Measurements from ENCODE around the gene GJD2. TPM values are rescaled to one million over a fixed set of nuclear protein-coding genes. Genes with fewer than 3 reads are reported as not detected.
A peak's percentile ranks its signal among the peaks of the same experiment; 100 is the strongest.

GJD2 gene
- polyA plus RNA-seq, 3 donors, result not detected

DNA sequence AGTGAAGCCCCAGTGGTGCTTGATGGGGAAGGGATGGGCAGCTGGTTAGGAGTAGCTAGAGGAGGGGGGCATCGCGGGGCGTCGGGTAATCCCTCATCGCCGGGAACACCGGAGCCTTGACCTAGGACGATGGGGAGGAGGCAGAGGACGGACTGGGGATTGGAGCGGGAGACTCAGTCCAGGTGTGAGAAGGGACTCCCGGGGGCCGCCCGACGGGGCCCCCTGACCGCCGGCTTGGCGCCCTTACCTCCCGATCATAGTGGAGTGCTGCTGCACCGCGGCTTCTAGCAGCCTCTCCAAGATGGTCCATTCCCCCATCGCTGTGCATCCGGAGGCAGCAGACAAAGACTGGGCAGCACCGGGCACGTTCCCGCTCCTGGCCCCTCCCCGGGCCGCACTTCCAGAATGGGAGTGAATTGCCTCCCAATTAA is 612 bp downstream of the GJD2 start:
- TF ChIP-seq, protein P1, sequence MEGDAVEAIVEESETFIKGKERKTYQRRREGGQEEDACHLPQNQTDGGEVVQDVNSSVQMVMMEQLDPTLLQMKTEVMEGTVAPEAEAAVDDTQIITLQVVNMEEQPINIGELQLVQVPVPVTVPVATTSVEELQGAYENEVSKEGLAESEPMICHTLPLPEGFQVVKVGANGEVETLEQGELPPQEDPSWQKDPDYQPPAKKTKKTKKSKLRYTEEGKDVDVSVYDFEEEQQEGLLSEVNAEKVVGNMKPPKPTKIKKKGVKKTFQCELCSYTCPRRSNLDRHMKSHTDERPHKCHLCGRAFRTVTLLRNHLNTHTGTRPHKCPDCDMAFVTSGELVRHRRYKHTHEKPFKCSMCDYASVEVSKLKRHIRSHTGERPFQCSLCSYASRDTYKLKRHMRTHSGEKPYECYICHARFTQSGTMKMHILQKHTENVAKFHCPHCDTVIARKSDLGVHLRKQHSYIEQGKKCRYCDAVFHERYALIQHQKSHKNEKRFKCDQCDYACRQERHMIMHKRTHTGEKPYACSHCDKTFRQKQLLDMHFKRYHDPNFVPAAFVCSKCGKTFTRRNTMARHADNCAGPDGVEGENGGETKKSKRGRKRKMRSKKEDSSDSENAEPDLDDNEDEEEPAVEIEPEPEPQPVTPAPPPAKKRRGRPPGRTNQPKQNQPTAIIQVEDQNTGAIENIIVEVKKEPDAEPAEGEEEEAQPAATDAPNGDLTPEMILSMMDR (IDR thresholded peaks at IDR 0.05), result no peak
- no peaks in the 10 kb centered on the region for H4K20me1 ChIP-seq (ENCODE audit: insufficient read depth, low read length)
- H2AFZ ChIP-seq (ENCODE audit: insufficient read depth, low read depth, low read length, poor library complexity, severe bottlenecking), result no peak overlapping the region
- Mint-ChIP-seq H3K27me3 (ENCODE audit: low read depth in 3 of 3) (peaks cover 47 to 68% (median 49%) of the 10 kb centered on the region in 3 donors), H3K36me3 (no peaks in the 10 kb centered on the region), H3K4me3 (peak overlapping the region in 1 of 2 donors; percentile 82), H3K27ac (no peak overlapping the region), H3K9me3 (peaks cover 0 to 14% (median 5%) of the 10 kb centered on the region in 7 donors), H3K4me1 (no peaks in the 10 kb centered on the region)
- H3K9ac ChIP-seq (ENCODE audit: insufficient read depth, low read length, poor library complexity, severe bottlenecking), result no peak overlapping the region
- no peaks in the 10 kb centered on the region for H3K79me2 ChIP-seq (ENCODE audit: insufficient read depth, low read length)
- WGBS (ENCODE audit: insufficient coverage), result 7% methylated on average over 22 of the region's 27 CpGs
- H3K36me3 ChIP-seq (replicated peaks in 1 of 2; ENCODE audit: control insufficient read depth in 1 of 2, insufficient read depth in 2 of 2, low read length in 2 of 2), result no peaks in the 10 kb centered on the region
- H3K4me2 ChIP-seq (replicated peaks; ENCODE audit: extremely low read depth, low read length, poor library complexity, severe bottlenecking), result no peak overlapping the region
- peaks cover 6 to 19% of the 10 kb centered on the region in 2 donors for H3K9me3 ChIP-seq (replicated peaks in 1 of 2; ENCODE audit: control insufficient read depth in 1 of 2, insufficient read depth in 1 of 2, low read length in 2 of 2)
- no peaks in the 10 kb centered on the region for H3K4me1 ChIP-seq (ENCODE audit: control insufficient read depth in 1 of 2, insufficient read depth in 2 of 2, low read length in 2 of 2)
- intact Hi-C loops (cut with micrococcal nuclease), result no loop called here
- DNase-seq, result no peak
- H3K27me3 ChIP-seq (ENCODE audit: control insufficient read depth in 2 of 2, insufficient read depth in 2 of 2, low read length in 2 of 2), result peaks cover 40 to 65% of the 10 kb centered on the region in 2 donors
- H3K27ac ChIP-seq (ENCODE audit: low read depth in 1 of 2, low read length in 2 of 2), result no peak overlapping the region
- no peak overlapping the region for H3K4me3 ChIP-seq (replicated peaks in 1 of 3; ENCODE audit: low read depth in 2 of 3, low read length in 3 of 3)

DNA sequence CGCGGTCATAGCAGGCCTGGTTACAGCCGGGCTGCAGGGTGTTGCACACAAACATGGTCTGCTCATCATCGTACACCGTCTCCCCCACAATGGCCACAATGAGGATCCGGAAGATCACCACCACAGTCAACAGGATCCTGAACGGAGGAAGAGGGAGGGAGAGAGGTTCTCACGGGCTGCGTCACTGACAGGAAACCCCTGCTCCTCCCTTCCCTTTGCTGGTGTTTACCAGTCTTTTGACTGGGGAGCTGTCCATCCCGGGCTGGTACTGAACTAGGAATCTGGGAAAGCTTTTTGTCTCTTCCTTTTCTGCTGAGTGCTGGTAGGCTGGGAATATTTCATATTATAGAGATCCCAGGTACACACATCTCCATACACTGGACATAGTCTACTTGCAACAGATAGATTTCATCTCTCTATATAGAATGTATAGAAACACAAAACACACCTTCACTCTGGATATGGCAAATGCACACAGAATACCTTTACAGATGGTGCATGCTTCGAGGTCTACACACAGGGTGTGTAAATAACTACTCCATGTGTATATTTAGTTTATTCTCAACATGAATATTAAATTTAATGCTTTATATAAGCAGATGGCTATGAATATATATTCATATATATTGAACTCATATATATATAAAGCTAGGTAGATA is 1.4 kb downstream of the GJD2 start:
- no peak overlapping the region for H2AFZ ChIP-seq (ENCODE audit: insufficient read depth, low read depth, low read length, poor library complexity, severe bottlenecking)
- no peaks in the 10 kb centered on the region for H3K79me2 ChIP-seq (ENCODE audit: insufficient read depth, low read length)
- intact Hi-C loops (cut with micrococcal nuclease), result no loop called here
- H3K4me2 ChIP-seq (replicated peaks; ENCODE audit: extremely low read depth, low read length, poor library complexity, severe bottlenecking), result no peak overlapping the region
- Mint-ChIP-seq H3K36me3 (no peaks in the 10 kb centered on the region), H3K27me3 (ENCODE audit: low read depth in 3 of 3) (peaks cover 45 to 65% (median 48%) of the 10 kb centered on the region in 3 donors), H3K9me3 (peaks cover 2 to 14% (median 5%) of the 10 kb centered on the region in 7 donors), H3K27ac (no peak overlapping the region), H3K4me3 (peak overlapping the region in 1 of 2 donors; percentile 71), H3K4me1 (no peaks in the 10 kb centered on the region)
- H3K4me1 ChIP-seq (ENCODE audit: control insufficient read depth in 1 of 2, insufficient read depth in 2 of 2, low read length in 2 of 2), result no peaks in the 10 kb centered on the region
- H3K4me3 ChIP-seq (replicated peaks in 1 of 3; ENCODE audit: low read depth in 2 of 3, low read length in 3 of 3), result no peak overlapping the region
- peaks cover 6 to 19% of the 10 kb centered on the region in 2 donors for H3K9me3 ChIP-seq (replicated peaks in 1 of 2; ENCODE audit: control insufficient read depth in 1 of 2, insufficient read depth in 1 of 2, low read length in 2 of 2)
- H3K27ac ChIP-seq (ENCODE audit: low read depth in 1 of 2, low read length in 2 of 2), result no peak overlapping the region
- no peaks in the 10 kb centered on the region for H3K36me3 ChIP-seq (replicated peaks in 1 of 2; ENCODE audit: control insufficient read depth in 1 of 2, insufficient read depth in 2 of 2, low read length in 2 of 2)
- no peak for DNase-seq
- H3K27me3 ChIP-seq (ENCODE audit: control insufficient read depth in 2 of 2, insufficient read depth in 2 of 2, low read length in 2 of 2), result peaks cover 40 to 62% of the 10 kb centered on the region in 2 donors
- WGBS (ENCODE audit: insufficient coverage), result no CpG with 5 or more reads among the region's 11 CpGs
- no peak overlapping the region for H3K9ac ChIP-seq (ENCODE audit: insufficient read depth, low read length, poor library complexity, severe bottlenecking)
- TF ChIP-seq, protein P1 (IDR thresholded peaks at IDR 0.05), result no peak
- H4K20me1 ChIP-seq (ENCODE audit: insufficient read depth, low read length), result no peaks in the 10 kb centered on the region

Data from CD14-positive monocyte (primary cell).